Body of pancreas (tissue), 4 donors: Measurements from ENCODE around the gene GSC.

Experiments used
- CTCF ChIP-seq, 7 experiments: fragments of 450-650 bp in 4 of 7; fragments of 200-600 bp in 3 of 7; sonication (generic) in 3 of 7; IDR thresholded peaks; one replicate each; pipeline ENCODE4 v1.5.1; 2016 to 2019; ENCODE audit warnings: antibody characterized with exemption in 7 of 7
- POLR2A ChIP-seq, 3 donors: fragments of 450-650 bp; IDR thresholded peaks; one replicate each; pipeline ENCODE4 v1.6.1; 2016; ENCODE audit warnings: antibody characterized with exemption in 3 of 3, mild to moderate bottlenecking in 2 of 3

GRCh38 chr14:94761348-94761996, 8.4 kb downstream of the GSC start:
- TF ChIP-seq CTCF (IDR thresholded peaks at IDR 0.05) (no peak), POLR2A (IDR thresholded peaks at IDR 0.05) (no peak)
